ENCODE data around the gene MAP4K2. TPM values are rescaled to one million over a fixed set of nuclear protein-coding genes. Genes with fewer than 3 reads are reported as not detected.

Gene MAP4K2
- total and polyA plus RNA-seq, 9 of the 15 experiments (the other 6 are each of a cell fraction or from before 2014, with no cell fraction given) = 0.13 to 14.5 (median 7.3) TPM

GRCh38 chr11:64751136-64751535, 51.9 kb downstream of the MAP4K2 start:
- Histone ChIP-seq H3K9ac (ENCODE audit: insufficient read depth in 1 of 2, low read depth in 2 of 2, low read length in 2 of 2) (0 out of 4 replicates have a peak overlapping the region, but pooled peaks of 1 of the 2 experiments have one; percentile 29), H3K36me3 (ENCODE audit: control insufficient read depth, insufficient read depth, low read length) (no peaks in the 10 kb centered on the region), H3K4me2 (ENCODE audit: insufficient read depth, low read length) (no peak overlapping the region), H4K20me1 (replicated peaks; ENCODE audit: control insufficient read depth, insufficient read depth, low read length) (no peaks in the 10 kb centered on the region), H3K27me3 (ENCODE audit: control insufficient read depth in 2 of 2, insufficient read depth in 2 of 2, low read length in 2 of 2) (no peaks in the 10 kb centered on the region), H3K9me3 (replicated peaks; ENCODE audit: control insufficient read depth, insufficient read depth, low read depth, low read length) (no peaks in the 10 kb centered on the region), H3K9me1 (ENCODE audit: control insufficient read depth, insufficient read depth, low read length) (no peaks in the 10 kb centered on the region), H2AFZ (ENCODE audit: low read depth, low read length) (no peak overlapping the region), H3K27ac (ENCODE audit: extremely low read depth, low read depth, low read length) (no peak overlapping the region), H3K4me3 (no peak overlapping the region), H3K79me2 (ENCODE audit: control insufficient read depth, insufficient read depth, low read length) (no peaks in the 10 kb centered on the region), H3K4me1 (replicated peaks in 1 of 2; ENCODE audit: control insufficient read depth in 2 of 2, insufficient read depth in 2 of 2, low read length in 2 of 2) (peaks cover 11 to 50% of the 10 kb centered on the region in 2 experiments)
- 70% methylated on average over 9 of the region's 9 CpGs for WGBS (ENCODE audit: insufficient coverage, low coverage, missing lambda C conversion rate)
- in situ Hi-C loops (cut with MboI) (no loop called here), intact Hi-C loops (cut with micrococcal nuclease) (no loop called here)
- DNase-seq (ENCODE audit: extremely low read depth in 1 of 4, low spot score in 3 of 4) (no peak), FAIRE-seq (no peak), ATAC-seq (no peak)
- POLR2A ChIA-PET = interaction anchor here (0.6 to 1.7 kb wide), 3 partner anchors 9 to 419 kb away, joined by 3 to 5 read pairs (median 4); partner anchors contain the start of gene SPDYC
- BruUV-seq (replicated peaks) = no TSS peak
- CTCF ChIA-PET (ENCODE audit: low intra/inter-chr PET ratio) = no interaction called here
- TF ChIP-seq PHB2 (IDR thresholded peaks at IDR 0.05; ENCODE audit: low read depth) (no peak), XRCC4 (IDR thresholded peaks at IDR 0.05; ENCODE audit: extremely low read depth, insufficient read depth, insufficient read length) (no peak), USF2 (CRISPR knock-in tag; IDR thresholded peaks at IDR 0.05) (no peak), ZNF561 (CRISPR knock-in tag; conservative IDR thresholded peaks at IDR 0.05) (no peak), AFF1 (IDR thresholded peaks at IDR 0.05; ENCODE audit: low read depth in 1 of 2, partially characterized antibody in 2 of 2) (no peak), GABPB1 (CRISPR knock-in tag; IDR thresholded peaks at IDR 0.05) (no peak), ZBTB1 (CRISPR knock-in tag; IDR thresholded peaks at IDR 0.05; ENCODE audit: borderline replicate concordance, low read depth) (no peak), GTF3C2 (IDR thresholded peaks at IDR 0.05; ENCODE audit: borderline replicate concordance, extremely low read depth, insufficient read length) (no peak), ZNF408 (CRISPR knock-in tag; IDR thresholded peaks at IDR 0.05; ENCODE audit: low read depth) (no peak), JUN (IDR thresholded peaks at IDR 0.05; ENCODE audit: borderline replicate concordance, low read depth, low read length) (no peak), JUN (CRISPR knock-in tag; IDR thresholded peaks at IDR 0.05; ENCODE audit: borderline replicate concordance) (no peak), CEBPG (CRISPR knock-in tag; IDR thresholded peaks at IDR 0.05) (no peak), CEBPG (tag; conservative IDR thresholded peaks at IDR 0.05 in 1 of 2, IDR thresholded peaks at IDR 0.05 in 1 of 2) (no peak), MTF1 (CRISPR knock-in tag; IDR thresholded peaks at IDR 0.05; ENCODE audit: borderline replicate concordance) (no peak), TEAD1 (CRISPR knock-in tag; IDR thresholded peaks at IDR 0.05) (no peak)

All from K562 (cell line).